ENCODE data around the gene DISC1.

The DISC1 gene

DNA sequence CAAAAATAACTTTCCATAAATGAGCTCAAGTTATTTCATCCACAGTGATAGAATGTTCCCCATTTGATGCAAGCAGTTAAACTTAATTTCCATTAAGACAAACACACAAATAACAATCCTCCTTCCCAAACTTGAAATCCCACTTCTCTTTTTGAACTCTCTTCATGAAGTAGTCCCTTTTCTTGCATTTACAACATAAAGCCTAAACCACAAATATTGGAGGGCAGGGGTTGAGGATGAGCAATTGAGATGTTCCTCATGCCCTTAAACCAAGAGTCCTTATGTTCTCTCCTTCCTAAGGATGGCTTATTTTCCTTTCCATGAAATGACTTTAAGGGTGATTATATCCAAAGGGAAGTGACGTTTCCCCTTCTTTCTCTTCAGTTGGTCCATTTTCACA, 228.8 kb downstream of the DISC1 start:
- DNase-seq (ENCODE audit: low read depth, low spot score): no peak

DNA sequence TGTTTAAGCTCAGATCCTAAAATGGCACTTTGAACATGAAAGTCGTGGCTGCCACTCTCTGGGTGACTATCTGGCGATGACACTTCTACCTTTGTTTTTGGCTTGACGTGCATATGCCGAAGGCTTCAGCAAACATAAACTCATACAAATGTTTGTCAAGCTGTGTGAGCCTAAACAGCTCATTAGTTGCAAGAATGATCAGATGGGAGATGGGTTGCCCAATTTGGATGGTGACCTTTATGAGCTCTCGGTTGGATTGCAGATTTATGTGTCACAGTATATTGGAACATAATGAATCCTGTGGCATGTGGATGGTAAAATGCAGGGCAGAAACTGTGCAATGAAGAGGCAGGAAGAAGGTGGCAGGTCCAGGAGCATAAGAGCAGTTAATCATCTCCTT, 229.3 kb downstream of the DISC1 start:
- no peak for DNase-seq (ENCODE audit: low read depth, low spot score)

DNA sequence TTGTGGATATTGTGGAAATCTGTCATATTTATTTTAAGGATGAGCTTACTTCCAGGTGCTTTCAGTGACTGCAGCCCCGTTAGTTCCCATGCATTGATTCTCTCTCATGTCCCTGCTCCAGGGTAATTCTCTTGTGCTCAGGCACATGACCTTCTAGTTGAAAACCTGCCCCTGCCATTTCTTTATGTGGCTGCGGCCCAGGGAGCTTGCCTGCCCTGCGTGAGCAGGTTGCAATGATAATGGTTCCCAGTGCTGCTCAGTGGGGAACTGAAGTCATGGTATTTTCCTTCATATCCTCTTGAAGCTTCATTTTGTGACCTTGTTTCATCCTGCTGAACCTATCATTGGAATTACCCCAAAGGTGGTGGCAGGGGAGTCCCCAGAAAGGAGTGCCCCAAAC, 229.8 kb downstream of the DISC1 start:
- no peak for DNase-seq (ENCODE audit: low read depth, low spot score)

DNA sequence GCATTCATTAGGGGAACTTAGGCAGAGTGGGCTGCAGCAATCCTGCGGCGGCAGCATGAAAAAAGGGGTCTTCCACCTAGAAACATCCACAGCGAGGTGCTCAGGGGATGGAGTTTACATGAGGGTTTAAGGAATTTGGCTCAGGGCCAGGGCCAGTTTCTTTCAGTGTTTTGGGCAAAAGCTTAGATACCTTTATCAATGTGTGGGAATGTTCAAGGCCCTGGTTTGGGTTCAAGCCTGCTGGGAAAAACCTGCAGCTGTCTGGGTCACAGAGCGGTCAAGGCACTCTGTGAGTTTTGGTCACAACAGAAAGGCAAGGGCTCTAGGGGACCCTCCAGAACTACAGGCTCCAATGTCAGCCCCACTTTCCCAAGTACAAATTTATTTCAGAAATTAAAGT, 230.3 kb downstream of the DISC1 start:
- DNase-seq (ENCODE audit: low read depth, low spot score): no peak

DNA sequence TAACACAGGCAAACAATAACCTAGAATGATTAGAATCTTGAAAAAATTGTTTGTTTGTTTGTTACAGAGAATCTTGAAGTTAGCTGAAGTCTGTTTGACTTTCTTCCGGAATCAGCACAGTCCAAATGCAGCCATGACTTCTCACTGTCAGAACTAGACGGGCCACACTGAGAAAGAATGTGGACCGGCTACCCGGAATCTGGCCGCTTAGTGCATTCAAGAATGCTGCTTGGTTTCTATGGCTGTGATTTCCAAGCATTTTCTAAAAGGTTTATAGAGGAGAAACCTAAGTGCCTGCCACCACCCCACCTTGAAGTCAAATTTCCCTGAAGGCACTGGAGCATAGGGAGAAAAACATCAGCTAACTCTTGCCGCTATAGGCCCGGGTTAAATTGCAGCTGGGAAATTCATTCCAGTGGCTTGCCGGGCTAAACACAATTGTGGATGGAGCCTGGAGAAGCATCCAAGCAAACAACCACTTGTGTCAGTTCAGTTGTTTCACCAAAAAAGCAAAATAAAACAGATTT, 231.1 kb downstream of the DISC1 start:
- no peak for DNase-seq (ENCODE audit: low read depth, low spot score)

DNA sequence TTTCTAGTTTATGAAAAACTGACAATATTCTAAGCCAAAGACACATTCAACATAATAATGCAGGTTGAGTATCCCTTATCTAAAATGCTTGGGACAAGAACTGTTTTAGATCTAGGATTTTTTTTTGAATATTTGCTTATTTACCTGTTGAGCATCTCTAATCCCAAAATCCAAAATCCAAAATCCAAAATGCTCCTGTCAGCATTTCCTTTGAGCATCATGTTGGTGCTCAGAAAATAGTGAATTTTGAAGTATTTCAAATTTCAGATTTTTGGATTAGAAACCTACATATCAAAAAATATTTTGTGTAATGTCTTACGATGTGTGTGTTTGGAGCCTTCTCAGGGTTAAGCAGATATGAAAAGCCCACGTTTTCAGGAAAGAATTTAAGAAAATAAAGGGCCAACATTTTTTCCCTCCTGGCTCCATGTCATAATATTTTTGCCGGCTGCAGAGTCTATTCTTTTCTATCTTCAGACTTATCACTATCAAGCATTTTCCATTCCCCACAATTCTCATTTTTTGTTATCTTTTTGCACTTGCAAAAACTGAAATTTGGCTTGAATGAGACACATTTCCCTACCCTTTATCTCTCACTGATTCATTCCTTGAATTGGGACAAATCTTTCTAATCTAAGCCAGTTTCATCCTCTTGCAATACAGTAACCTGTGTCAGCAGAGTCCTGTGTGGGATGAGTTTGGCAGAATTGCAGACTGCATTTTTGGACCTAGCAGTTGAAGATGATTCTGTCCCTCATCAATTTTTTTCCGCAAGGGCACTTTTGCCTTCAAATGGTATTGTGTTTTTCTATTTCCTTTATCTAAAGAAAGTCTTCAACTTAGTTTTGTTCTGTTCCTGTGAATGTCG, 233.9 kb downstream of the DISC1 start:
- DNase-seq (ENCODE audit: low read depth, low spot score): no peak

DNA sequence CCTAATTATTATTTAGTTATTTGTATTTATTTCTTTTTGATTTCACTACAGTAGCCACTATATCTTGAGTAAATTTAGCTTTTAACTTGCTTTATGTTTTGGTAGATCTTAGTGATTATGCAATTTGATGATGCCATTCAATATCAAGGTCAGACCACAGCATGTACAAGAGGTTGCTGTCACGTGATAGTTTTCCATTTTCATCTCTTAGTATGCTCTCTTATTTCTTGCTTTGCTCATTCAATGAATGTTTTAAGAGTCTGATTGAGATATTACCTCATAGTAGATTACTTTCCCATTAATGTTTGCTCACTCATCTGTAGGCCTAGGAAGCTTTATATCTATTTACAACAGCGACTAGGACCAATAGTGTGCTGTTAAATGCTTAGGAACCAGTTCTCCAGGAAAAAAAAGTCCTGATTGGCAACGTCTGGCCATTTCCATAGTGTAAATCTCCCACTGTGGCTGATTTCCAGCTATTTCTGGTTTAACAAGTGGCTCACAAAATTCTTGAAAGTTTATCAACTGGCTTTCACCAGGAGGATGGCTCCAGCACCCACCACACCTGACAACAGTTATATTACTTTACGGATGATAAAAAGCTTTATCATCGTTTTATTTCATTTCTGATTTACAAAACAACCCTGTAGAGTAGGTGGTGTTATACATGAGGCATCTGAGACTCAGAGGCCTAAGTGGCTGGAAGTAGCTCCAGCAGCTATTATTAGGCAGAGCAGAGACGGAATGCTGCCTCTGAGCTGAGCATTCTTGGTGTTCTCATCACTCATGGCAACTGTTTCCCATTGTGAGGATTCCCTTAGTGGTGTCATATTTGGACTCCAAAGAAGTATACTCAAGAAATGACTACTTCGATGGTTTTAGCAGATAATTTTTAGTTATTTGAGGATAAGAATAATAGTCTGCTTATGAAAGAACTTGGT, 235.2 kb downstream of the DISC1 start:
- no peak for DNase-seq (ENCODE audit: low read depth, low spot score)

DNA sequence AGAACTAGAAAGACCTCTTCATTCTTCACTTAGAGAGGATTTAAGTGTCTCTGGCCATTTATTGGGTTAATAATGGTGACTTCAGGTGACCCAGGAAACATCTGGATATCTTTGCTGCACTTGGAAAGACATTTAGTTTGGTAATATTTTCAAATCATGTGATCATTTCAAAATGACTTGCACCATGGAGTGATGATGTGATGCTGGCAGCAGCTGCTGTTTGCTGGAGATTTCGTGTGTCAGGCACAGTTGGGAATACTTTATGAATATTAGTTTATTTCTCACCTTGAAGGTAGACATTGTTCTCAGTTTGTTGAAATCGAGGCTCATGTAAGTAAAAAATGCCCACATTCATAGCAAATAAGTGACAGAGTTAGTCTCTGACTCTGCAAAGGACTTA, 236.0 kb downstream of the DISC1 start:
- DNase-seq (ENCODE audit: low read depth, low spot score): no peak

DNA sequence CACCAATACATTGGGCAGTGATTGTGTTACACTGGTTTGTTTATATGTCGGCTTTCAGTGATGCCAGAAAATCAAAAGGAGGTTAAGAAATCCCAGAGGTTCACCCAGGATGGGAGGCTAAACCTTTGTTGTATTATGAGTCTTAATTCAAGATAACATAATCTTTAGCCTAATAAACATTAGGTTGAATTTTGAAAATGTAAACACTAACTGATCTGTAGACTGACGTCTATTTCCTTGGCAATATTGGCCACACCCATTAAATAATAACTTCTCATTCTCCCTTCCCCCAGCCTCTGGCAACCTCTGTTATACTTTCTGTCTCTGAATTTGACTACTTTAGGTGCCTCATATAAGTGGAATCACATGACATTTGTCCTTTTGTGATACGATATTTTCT, 238.7 kb downstream of the DISC1 start:
- DNase-seq (ENCODE audit: low read depth, low spot score): no peak

DNA sequence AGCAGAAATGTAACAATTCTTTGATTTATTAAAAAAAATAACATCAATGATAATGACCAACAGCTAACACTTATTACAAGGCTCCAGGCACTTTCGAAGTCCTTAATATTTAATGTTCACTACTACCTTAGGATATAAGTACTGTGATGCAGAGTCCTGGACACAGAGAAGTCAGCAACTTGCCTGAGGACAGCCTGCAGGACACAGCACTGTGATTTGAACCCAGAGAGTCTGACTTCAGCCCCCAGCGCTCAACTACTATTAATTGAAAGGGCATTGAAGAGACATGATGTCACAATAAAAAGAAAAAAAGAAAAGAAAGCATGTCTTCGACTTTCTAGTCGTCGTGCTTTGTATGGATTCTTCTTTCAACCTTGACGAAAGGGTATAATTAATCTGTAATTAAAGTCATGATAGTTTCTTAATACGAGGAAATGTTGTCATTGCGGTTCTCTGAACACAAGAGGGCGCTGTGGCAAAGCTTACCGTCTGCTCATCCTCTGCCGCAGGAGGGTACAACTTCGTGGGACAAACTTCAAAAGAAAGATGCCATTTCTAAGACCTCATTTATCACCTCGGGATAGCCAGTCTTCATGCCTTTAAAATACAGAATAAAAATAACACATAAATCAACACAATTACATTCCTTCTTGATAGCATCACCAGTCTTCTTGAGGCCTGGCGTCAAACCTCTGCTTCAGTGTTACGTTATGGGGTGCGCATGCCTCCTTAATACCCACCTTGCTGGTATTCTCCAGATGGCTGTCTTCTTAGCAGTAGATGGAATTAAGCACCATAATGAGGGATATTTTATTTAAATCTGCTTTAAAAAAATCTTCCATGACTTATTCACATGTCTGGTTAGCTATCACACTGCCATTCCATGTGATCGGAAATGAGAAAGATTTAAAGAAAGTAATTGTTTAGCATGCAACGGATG, 240.1 kb downstream of the DISC1 start:
- no peak for DNase-seq (ENCODE audit: low read depth, low spot score)

DNA sequence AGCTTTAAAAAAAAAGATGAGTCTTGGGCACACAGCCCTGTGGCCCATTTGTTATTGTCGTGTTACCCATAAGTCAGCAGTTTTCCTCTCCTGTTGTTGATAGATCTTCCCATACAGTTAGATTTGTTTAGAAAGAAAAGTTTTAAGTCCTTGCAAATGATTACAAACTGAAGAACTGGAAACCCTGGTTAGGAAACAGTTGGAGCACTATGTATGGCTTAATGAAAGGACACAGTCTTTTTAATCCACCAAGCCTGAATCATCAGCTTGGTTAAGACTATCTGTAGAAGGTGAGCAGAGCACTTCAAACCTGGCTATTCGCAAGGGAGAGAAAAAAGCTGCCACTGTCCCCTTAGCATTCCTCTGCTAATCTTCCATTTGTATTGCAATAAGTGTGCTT, 241.0 kb downstream of the DISC1 start:
- DNase-seq (ENCODE audit: low read depth, low spot score): no peak

DNA sequence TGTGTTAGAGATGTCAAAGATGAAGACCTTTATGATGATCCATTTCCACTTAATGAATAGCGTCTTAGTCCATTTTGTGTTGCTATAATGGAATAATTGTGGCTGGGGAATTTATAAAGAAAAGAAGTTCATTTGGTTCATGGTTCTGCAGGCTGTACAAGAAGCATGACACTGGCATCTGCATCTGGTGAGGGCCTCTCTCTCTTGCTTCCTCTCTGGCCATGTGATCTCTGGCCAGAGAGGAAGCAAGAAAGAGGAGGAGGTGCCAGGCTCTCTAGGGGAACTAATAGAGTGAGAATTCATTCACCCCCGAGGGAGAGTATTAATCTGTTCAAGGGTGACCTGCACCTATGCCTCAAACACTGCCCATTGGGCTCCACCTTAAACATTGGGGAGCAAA, 242.8 kb downstream of the DISC1 start:
- DNase-seq (ENCODE audit: low read depth, low spot score): no peak

DNA sequence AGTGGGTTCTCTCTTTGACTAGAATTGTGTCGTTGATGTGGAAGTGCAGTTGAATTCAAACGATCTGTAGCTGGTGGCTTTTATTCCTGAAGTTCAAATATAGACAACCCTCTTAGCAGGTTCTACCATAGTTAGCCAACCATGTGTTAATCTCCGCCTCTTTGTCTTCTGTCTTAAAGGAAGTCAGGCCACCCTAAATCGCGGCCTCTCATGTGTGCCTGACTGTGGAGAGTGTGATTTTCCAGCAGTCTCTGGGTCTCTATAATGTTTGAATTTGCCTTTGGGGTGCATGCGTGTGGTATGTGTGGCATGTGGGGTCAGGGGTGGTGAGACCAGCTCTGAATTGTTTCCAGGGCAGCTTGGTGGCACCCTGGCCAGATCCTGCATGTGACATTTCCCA, 244.9 kb downstream of the DISC1 start:
- DNase-seq (ENCODE audit: low read depth, low spot score): no peak

DNA sequence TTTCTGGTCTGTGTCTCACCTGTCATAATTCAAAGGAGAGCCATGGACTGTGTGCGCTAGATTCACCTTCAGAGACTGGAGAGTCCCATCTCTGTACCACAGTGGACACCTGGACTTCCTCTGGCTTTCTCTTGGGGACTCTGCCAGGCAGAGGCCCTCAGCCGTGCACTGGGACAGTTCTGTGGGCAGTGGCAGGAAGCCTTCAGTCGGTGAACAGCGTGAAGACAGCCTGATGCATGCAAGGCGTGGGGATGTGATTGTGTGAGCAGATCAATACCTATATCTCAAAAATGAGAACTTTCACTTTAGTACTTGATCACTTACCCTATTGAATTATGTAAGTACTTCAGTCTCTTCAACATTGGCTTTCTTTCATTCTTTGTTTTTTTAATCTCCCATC, 245.3 kb downstream of the DISC1 start:
- DNase-seq (ENCODE audit: low read depth, low spot score): no peak

DNA sequence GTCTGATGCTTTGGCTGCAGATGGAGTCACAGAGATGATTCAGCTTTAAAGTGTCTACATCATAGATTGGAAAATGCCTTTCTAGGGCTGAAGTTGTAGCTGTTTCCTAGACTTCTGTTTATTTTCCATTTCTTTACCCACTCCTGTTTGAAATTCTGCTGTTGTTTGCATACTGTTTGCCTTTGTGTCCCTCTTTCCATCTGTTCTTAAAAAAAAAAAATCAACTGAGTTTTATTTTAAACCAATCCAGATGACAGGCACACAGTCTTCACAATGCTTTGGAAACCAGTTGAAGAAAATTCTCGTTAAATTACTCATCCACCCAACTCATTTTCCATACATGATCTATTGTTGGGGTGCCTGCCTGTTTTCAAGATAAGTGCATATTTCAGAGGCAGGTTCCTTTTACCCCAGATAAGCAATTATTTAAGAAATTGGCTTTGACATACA, 245.9 kb downstream of the DISC1 start:
- no peak for DNase-seq (ENCODE audit: low read depth, low spot score)

DNA sequence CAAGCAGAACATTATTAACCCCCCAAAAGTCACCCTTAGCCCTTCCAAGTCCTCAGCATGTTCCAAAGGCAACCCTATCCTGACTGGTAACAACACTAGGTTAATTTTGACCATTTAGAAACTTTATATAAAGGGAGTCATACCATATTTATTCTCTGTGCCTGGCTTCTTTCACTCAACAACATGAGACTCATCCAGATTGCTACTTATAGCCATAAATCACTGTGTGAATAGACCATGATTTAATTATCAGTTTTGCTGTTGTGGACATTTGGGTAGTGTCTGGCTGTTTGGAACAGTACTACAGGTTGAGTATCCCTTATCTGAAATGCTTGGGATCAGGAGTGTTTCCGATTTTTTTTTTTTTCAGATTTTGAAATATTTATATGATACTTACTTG, 252.1 kb downstream of the DISC1 start:
- DNase-seq (ENCODE audit: low read depth, low spot score): no peak

DNA sequence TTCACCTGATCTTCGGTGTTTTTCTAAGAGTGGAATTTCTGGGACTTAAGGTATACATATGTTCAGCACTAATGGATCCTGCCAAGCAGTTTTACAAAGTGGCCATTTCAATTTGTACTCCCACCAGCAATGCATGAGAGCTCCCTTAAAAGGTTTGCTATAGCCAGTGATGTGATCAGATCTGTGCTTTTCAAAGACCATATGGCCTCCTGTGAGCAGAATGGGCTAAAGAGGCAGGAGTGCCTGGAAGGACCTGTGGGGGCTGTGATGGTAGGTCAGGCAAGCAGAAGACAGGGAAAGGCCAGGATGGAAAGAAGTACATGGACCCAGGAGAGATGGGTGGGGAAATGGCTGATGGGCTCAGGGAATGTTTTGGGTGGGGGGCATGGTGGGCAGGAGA, 252.7 kb downstream of the DISC1 start:
- DNase-seq (ENCODE audit: low read depth, low spot score): no peak

DNA sequence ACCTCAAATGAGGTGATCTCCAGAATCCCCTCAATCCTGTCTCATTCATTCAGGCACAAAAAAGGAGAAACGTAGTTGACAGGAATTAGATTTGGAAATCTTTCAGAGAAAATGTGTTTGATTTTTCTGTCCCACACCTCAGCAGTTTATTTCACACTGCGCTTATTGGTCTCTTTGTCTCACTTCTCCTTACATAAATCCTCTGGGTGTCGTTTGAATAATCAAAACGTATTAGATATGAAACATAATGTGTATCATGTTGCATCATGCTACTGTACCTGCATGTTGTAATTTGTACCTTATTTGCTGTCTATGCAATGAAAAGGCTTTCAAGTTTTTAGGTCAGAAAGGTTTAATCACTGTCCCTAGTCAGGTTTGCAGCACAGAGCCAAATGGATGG, 255.7 kb downstream of the DISC1 start:
- DNase-seq (ENCODE audit: low read depth, low spot score): no peak

DNA sequence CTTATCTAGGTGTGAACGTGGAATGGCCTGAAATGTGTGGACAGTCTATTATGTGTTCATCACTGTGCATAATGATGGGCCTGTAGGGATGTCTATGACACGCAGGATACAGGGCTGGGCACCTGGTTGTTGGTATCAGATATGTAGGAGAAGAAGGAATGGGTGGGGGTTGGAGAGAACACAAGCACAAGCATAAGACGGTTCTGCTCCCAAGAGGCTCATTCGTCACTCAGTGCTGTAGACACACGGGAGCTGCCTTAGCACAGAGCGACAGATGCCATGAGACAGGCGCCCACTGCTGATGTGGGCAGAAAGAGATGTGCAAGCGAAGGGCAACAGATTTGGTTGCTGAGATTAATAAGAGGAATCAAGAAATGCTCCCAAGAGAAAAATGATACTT, 256.2 kb downstream of the DISC1 start:
- DNase-seq (ENCODE audit: low read depth, low spot score): no peak

DNA sequence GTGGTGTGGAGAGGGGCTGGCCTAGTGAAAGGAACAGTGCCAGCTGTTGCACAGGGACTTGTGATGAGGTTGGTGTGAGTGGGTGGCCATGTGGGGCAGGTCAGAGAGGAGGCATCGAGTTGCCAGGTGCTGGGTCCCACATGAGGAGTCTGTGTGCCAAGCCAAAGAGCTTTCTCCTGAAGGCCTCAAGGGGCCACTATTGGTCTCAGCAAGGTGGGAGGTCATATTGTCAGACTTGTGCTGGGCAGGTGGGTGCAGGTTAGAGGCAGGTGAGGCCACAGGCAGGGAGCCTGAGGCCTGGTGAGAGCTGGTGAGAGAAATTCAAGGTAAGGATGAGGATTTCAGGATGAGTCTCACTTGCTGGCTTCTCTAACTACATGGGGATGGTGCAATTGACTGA, 256.8 kb downstream of the DISC1 start:
- no peak for DNase-seq (ENCODE audit: low read depth, low spot score)

DNA sequence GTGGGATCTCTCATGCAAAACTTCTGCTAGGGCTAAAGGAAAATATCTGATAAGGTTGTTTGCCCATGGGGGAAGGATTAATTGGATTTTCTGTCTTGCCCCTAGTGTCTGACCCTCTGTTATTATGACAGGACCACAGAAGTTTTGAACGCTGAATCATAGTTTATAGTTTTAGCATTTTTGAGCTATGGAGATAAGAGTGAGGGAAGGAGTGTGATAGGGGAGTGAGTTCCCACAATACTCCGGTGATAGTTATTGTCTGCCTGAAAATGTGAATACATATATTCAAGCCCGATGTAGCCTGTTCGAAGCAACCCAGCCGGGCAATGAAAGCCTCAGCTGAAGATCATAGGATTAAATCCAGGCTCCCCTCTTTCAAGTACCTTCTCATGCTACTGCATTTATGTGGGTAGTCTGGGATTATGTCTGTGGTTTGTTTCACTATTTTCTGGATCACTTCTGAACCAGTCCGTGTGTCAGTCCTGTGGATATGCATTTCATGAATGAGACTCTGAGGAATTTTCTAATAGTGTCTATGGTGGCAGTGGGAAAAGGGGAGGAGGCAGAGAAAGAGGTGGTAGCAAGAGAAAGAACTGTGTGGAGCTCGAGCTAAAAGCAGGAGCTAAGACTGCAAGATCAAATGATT, 258.7 kb downstream of the DISC1 start:
- DNase-seq (ENCODE audit: low read depth, low spot score): no peak

Data from brain pericyte (primary cell).